Measurements from ENCODE around the gene TMEM89.

TMEM89 gene

GRCh38 chr3:48642605-48643004 lies 21.0 kb upstream of the TMEM89 start:
- no peak overlapping the region for H3K4me3 ChIP-seq (replicated peaks in 1 of 2; ENCODE audit: low read depth in 2 of 2, low read length in 2 of 2)
- TF ChIP-seq, protein P1, sequence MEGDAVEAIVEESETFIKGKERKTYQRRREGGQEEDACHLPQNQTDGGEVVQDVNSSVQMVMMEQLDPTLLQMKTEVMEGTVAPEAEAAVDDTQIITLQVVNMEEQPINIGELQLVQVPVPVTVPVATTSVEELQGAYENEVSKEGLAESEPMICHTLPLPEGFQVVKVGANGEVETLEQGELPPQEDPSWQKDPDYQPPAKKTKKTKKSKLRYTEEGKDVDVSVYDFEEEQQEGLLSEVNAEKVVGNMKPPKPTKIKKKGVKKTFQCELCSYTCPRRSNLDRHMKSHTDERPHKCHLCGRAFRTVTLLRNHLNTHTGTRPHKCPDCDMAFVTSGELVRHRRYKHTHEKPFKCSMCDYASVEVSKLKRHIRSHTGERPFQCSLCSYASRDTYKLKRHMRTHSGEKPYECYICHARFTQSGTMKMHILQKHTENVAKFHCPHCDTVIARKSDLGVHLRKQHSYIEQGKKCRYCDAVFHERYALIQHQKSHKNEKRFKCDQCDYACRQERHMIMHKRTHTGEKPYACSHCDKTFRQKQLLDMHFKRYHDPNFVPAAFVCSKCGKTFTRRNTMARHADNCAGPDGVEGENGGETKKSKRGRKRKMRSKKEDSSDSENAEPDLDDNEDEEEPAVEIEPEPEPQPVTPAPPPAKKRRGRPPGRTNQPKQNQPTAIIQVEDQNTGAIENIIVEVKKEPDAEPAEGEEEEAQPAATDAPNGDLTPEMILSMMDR (IDR thresholded peaks at IDR 0.05; ENCODE audit: low read depth, low read length) = no peak
- DNase-seq (ENCODE audit: low read depth in 2 of 2) = no peak

DNA sequence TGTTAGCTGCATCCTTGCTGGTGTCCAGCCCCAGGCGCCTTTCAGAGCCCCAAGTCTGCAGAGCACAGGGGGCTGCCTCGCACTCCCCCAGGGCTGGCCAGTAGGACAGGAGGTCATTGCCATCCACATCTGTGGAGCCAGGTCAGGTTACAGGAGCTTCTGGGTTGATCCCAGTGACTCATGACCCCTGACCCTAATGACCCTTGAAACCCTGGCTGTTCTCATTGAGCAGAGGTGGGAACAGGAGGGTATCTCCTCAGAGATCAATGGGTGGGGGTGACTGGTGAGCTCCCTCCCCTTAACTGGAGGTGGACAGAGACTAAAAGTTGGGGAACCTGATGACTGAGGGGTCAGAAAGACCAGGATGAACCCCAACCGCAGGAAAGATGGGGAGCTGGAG lies 19.8 kb upstream of the TMEM89 start:
- no peak overlapping the region for H3K4me3 ChIP-seq (replicated peaks in 1 of 2; ENCODE audit: low read depth in 2 of 2, low read length in 2 of 2)
- no peak for DNase-seq (ENCODE audit: low read depth in 2 of 2)
- TF ChIP-seq, protein P1 (IDR thresholded peaks at IDR 0.05; ENCODE audit: low read depth, low read length) = no peak

- no peak overlapping the region for H3K4me3 ChIP-seq (replicated peaks in 1 of 2; ENCODE audit: low read depth in 2 of 2, low read length in 2 of 2)
- no peak for DNase-seq (ENCODE audit: low read depth in 2 of 2)
- TF ChIP-seq, protein P1 (IDR thresholded peaks at IDR 0.05; ENCODE audit: low read depth, low read length) = no peak
Observed at GRCh38 chr3:48639944-48640606, 18.5 kb upstream of the TMEM89 start.

DNA sequence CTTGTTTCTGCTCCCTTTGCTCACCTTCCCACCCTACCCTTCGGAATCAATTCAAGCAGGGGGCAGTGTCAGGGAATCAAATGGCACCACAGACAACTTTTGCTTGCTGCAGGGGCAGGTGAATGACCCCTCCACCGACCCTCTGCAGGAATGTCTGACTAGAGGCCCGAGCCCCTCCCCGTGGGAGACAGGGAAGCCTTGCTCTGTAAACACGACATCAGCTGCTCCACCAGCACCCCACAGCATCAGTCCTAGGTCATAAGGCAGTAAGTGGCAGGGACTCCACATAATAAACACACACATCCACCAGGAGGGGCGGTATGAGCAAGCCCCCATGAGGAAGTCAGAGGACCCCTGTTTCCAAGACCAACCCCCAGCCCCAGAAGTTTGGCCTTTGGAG lies 15.7 kb upstream of the TMEM89 start:
- no peak for DNase-seq (ENCODE audit: low read depth in 2 of 2)
- H3K4me3 ChIP-seq (replicated peaks in 1 of 2; ENCODE audit: low read depth in 2 of 2, low read length in 2 of 2) = no peak overlapping the region
- TF ChIP-seq, protein P1 (IDR thresholded peaks at IDR 0.05; ENCODE audit: low read depth, low read length) = no peak

- peak; percentile 5 to 6 for DNase-seq (ENCODE audit: low read depth in 2 of 2)
- H3K4me3 ChIP-seq (replicated peaks in 1 of 2; ENCODE audit: low read depth in 2 of 2, low read length in 2 of 2) = peak overlapping the region; percentile 97 to 99
- TF ChIP-seq, protein P1 (IDR thresholded peaks at IDR 0.05; ENCODE audit: low read depth, low read length) = no peak
Observed at GRCh38 chr3:48636149-48636655, 14.6 kb upstream of the TMEM89 start.

DNA sequence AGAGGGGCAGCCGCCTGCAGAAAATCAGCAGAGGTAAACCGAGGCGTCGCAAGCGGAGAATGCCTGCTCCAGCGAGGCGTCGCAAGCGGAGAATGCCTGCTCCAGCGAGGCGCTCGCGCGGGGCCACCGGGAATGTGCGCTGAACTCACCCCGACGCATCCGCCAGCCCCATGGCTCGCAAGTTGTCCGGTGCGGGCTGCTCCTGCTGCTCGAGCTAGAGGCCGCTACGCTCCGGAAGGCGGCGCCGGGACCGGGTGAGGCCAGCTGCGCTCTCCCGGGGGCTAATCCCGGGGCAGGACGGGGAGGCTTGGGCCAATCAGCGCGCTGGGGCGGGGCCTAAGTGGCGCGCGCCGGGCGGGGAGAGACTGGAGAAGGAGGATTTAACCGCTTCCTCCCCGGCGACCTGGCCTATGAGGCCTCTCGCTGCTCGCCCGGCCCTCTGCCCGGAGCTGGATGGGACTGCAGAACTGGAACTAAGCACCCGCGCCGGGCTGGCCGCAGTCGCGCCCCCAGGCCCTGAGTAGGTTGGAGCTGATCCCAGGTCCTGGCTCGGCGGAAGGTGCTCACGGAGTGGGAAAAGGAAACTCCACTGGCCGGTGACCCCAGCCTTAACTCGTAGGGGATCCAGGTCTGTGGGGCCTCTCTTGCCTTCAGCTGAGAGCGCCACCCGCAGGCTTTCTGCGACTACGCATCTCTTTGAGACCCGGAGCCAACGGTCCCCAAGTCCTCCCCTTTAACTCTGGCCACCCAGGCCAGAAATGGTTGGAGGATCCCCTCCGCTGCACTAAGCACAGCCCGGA lies 13.9 kb upstream of the TMEM89 start, which contains the start of gene SLC26A6:
Gene SLC26A6, minus strand, starts transcription at position 240 of the 800 bp plus-strand sequence. Its CDS starts 68 bp downstream, at position 172.
- peak; percentile 97 for DNase-seq (ENCODE audit: low read depth in 2 of 2)
- H3K4me3 ChIP-seq (replicated peaks in 1 of 2; ENCODE audit: low read depth in 2 of 2, low read length in 2 of 2) = peak within 1 kb of the TSS; percentile 97 to 99
- TF ChIP-seq, protein P1 (IDR thresholded peaks at IDR 0.05; ENCODE audit: low read depth, low read length) = peak; percentile 76

All from cardiac fibroblast (primary cell).